ENCODE results near the gene TBCD.

DNA sequence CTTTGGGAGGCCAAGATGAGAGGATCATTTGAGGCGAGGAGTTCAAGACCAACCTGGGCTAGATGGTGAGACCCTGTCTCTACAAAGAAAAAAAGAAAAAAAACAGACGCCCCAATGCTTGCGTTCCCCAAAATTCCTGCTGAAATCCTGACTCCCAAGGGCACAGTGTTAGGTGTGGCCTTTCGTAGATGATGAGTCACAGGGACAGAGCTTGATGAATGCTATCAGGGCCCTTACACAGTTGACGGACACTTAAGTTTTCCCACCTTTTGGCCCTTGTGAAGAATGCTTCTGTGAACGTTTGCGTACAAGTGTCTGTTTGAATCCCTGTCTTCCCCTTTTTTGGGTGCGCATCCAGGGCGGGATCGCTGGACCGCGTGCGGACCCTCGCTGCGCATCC lies 104.5 kb downstream of the TBCD start:
- TF ChIP-seq CTCF (IDR thresholded peaks at IDR 0.05) (no peak), POLR2A (IDR thresholded peaks at IDR 0.05) (no peak)
